Omental fat pad (tissue), 4 donors: ENCODE data around the gene SVEP1. TPM values are rescaled to one million over a fixed set of nuclear protein-coding genes. Genes with fewer than 3 reads are reported as not detected.

Source experiments
- ATAC-seq: fragments of 150-250 bp; one replicate; pipeline ENCODE4 v1.9.1; 2016; ENCODE audit warnings: mild to moderate bottlenecking, moderate library complexity; ENCODE audit not compliant: low FRiP score
- DNase-seq: peaks from one replicate; pipeline ENCODE4 v3.0.0-alpha.2; 2019; ENCODE audit warnings: low spot score
- CTCF ChIP-seq, 3 donors: fragments of 450-650 bp; IDR thresholded peaks; one replicate each; pipeline ENCODE4 v1.5.1; 2016 to 2017; ENCODE audit warnings: antibody characterized with exemption in 3 of 3, mild to moderate bottlenecking in 3 of 3, moderate library complexity in 2 of 3
- total RNA-seq, 4 donors: library from RNA; depleted of rRNA; stranded (reverse); fragments of >200 nt; gene quantifications; one replicate each; pipeline ENCODE4 v1.1.0, GENCODE V29; 2016

The SVEP1 gene
- total RNA-seq, result 100 to 1,000 TPM; 140 to 465 (median 209) TPM

GRCh38 chr9:110579034-110579861 lies at the start of gene SVEP1:
Gene SVEP1 (minus strand): TSS chr9:110579741. CDS start chr9:110579543, 198 bp downstream.
- TF ChIP-seq CTCF (IDR thresholded peaks at IDR 0.05), result no peak
- no peak for DNase-seq
- peak; percentile 72 for ATAC-seq

GRCh38 chr9:110626101-110626829 lies 46.7 kb upstream of the SVEP1 start:
- DNase-seq (no peak), ATAC-seq (peak; percentile 28)
- no peak for TF ChIP-seq CTCF (IDR thresholded peaks at IDR 0.05)

- DNase-seq (no peak), ATAC-seq (no peak)
- no peak for TF ChIP-seq CTCF (IDR thresholded peaks at IDR 0.05)
Measured at GRCh38 chr9:110623462-110624025, 44.0 kb upstream of the SVEP1 start.

GRCh38 chr9:110622368-110622767 lies 42.8 kb upstream of the SVEP1 start:
- ATAC-seq (no peak), DNase-seq (no peak)
- TF ChIP-seq CTCF (IDR thresholded peaks at IDR 0.05), result no peak

- TF ChIP-seq CTCF (IDR thresholded peaks at IDR 0.05), result no peak
- no peak for DNase-seq
- no peak for ATAC-seq
Measured at GRCh38 chr9:110620726-110621125, 41.2 kb upstream of the SVEP1 start.

GRCh38 chr9:110619831-110620230 lies 40.3 kb upstream of the SVEP1 start:
- DNase-seq, result no peak
- no peak for TF ChIP-seq CTCF (IDR thresholded peaks at IDR 0.05)
- no peak for ATAC-seq
